Natural killer cell (primary cell): ENCODE results near the gene WDR87. TPM values are rescaled to one million over a fixed set of nuclear protein-coding genes. Genes with fewer than 3 reads are reported as not detected.
"Not testable (repeated sequence)": the region's sequence is repeated elsewhere in the genome, so short reads cannot be mapped to it uniquely, and the experiment has no call there.

ENCODE experiments used
- ATAC-seq, 3 donors: fragments of 150-1000 bp in 2 of 3; fragments of 200-7000 bp in 1 of 3; cut with Tn5 transposase; 1 replicate in 1 of 3; 2 replicates in 2 of 3; pipeline ENCODE4 v1.10.0; 2021; ENCODE audit warnings: mild to moderate bottlenecking in 2 of 3, moderate library complexity in 2 of 3
- DNase-seq, 2 donors: peaks; one replicate each; pipeline versions ENCODE4 v3.0.0 to v3.0.0-alpha.2; 2013 to 2021; ENCODE audit warnings: mixed read lengths in 1 of 2
- H3K27ac ChIP-seq: one replicate; pipeline ENCODE4 v1.5.1; 2013; ENCODE audit warnings: mild to moderate bottlenecking, low read length
- H3K27me3 ChIP-seq: one replicate; pipeline ENCODE4 v1.6.1; 2013; ENCODE audit warnings: low read length; ENCODE audit not compliant: control insufficient read depth, insufficient read depth
- H3K36me3 ChIP-seq: one replicate; pipeline ENCODE4 v1.6.1; 2013; ENCODE audit warnings: low read length; ENCODE audit not compliant: control insufficient read depth, insufficient read depth
- H3K4me1 ChIP-seq: one replicate; pipeline ENCODE4 v1.6.1; 2013; ENCODE audit warnings: low read length; ENCODE audit not compliant: control insufficient read depth, insufficient read depth
- H3K4me3 ChIP-seq: one replicate; pipeline ENCODE4 v1.5.1; 2013; ENCODE audit warnings: low read length
- H3K9me3 ChIP-seq: one replicate; pipeline ENCODE4 v1.6.1; 2013; ENCODE audit warnings: low read length; ENCODE audit not compliant: control insufficient read depth, insufficient read depth
- H3K27ac Mint-ChIP-seq, 2 donors: one replicate each; pipeline ENCODE4 v1.8.0; 2022; ENCODE audit warnings: mild to moderate bottlenecking in 2 of 2, mixed read lengths in 2 of 2, moderate library complexity in 1 of 2
- H3K27me3 Mint-ChIP-seq, 2 donors: one replicate each; pipeline ENCODE4 v1.8.0; 2022; ENCODE audit warnings: low read depth in 2 of 2, mixed read lengths in 2 of 2
- H3K36me3 Mint-ChIP-seq: one replicate; pipeline ENCODE4 v1.8.0; 2022; ENCODE audit warnings: mixed read lengths
- H3K4me1 Mint-ChIP-seq, 2 donors: one replicate each; pipeline ENCODE4 v1.8.0; 2022; ENCODE audit warnings: mixed read lengths in 2 of 2
- H3K4me3 Mint-ChIP-seq: one replicate; pipeline ENCODE4 v1.8.0; 2022; ENCODE audit warnings: mild to moderate bottlenecking, moderate library complexity, mixed read lengths
- H3K9me3 Mint-ChIP-seq, 2 donors: one replicate each; pipeline ENCODE4 v1.8.0; 2022; ENCODE audit warnings: mixed read lengths in 2 of 2
- WGBS: methylation state at CpG from one replicate; pipeline ENCODE4 v1.1.7; 2013; ENCODE audit warnings: missing lambda C conversion rate; ENCODE audit not compliant: insufficient coverage; 5-methylcytosine and 5-hydroxymethylcytosine counted together
- intact Hi-C: fragments of 100-400 bp; cut with micrococcal nuclease; formaldehyde crosslinking; loops from one replicate; pipeline ENCODE4 v1.14.2; 2022
- total RNA-seq, 4 donors: library from RNA; stranded (reverse); fragments of 120-200 nt in 1 of 4; gene quantifications; one replicate each; pipeline versions ENCODE4 v1.2.3 to v1.2.4, GENCODE V29; 2013 to 2022
- TF ChIP-seq, protein P1 (sequence below): fragments of 200-600 bp; IDR thresholded peaks from one replicate; pipeline ENCODE4 v1.8.0; 2022; ENCODE audit warnings: antibody characterized with exemption

Gene WDR87
- total RNA-seq, 3 donors from 2014 or later (not counting 1 experiment from before 2014, with no cell fraction given), result not detected

DNA sequence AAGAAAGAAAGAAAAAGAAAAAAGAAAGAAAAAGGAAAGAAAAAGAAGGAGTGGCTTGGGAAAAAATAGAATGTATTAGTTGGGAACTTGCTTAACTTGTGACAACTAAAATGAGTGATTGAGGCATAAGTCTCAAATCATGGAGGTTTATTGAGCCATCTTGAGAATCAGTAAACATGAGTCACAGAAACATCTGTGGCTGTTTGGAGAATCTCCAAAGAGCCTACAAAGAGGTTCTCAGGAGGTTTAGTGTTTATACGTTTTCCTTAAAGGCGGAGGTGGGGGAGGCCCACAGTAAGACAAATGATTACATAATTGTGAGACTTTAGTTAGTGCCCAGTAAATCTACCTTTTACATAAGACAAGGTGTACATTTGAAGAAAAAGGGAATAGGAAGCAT lies 38.6 kb downstream of the WDR87 start:
- intact Hi-C loops, result no loop called here

DNA sequence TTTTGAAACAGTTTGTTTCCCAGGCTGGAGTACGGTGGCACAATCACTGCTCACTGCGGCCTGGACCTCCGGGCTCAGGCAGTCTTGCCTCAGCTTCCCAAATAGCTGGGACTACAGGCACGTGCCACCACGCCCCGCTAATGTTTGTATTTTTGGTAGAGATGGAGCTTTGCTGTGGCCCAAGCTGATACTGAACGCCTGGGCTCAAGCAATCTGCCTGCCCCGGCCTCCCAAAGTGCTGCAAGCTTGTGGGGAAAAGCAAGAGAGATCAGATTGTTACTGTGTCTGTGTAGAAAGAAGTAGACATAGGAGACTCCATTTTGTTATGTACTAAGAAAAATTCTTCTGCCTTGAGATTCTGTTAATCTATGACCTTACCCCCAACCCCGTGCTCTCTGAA lies 40.5 kb downstream of the WDR87 start:
- H3K36me3 Mint-ChIP-seq, H3K27me3 ChIP-seq, H3K4me3 Mint-ChIP-seq, H3K4me1 Mint-ChIP-seq, DNase-seq, H3K27ac ChIP-seq, H3K27me3 Mint-ChIP-seq, H3K36me3 ChIP-seq, ATAC-seq, intact Hi-C loops, H3K27ac Mint-ChIP-seq, H3K4me3 ChIP-seq, H3K4me1 ChIP-seq, H3K9me3 Mint-ChIP-seq, H3K9me3 ChIP-seq: not testable (repeated sequence)
- 87% methylated on average over 8 of the region's 9 CpGs for WGBS

More for the DNA sequence above, 38.6 kb downstream of the WDR87 start:
- Histone ChIP-seq H3K4me3 (no peak overlapping the region), H3K36me3 (no peaks in the 10 kb centered on the region), H3K27ac (no peak overlapping the region), H3K4me1 (no peaks in the 10 kb centered on the region), H3K9me3 (no peaks in the 10 kb centered on the region), H3K27me3 (peaks cover 2% of the 10 kb centered on the region)
- Mint-ChIP-seq H3K27ac (no peak overlapping the region), H3K9me3 (no peaks in the 10 kb centered on the region), H3K36me3 (no peaks in the 10 kb centered on the region), H3K4me3 (no peak overlapping the region), H3K4me1 (no peaks in the 10 kb centered on the region), H3K27me3 (peaks cover 0 to 10% of the 10 kb centered on the region in 2 donors)
- WGBS, result 100% methylated on average over 2 of the region's 2 CpGs
- TF ChIP-seq, protein P1, sequence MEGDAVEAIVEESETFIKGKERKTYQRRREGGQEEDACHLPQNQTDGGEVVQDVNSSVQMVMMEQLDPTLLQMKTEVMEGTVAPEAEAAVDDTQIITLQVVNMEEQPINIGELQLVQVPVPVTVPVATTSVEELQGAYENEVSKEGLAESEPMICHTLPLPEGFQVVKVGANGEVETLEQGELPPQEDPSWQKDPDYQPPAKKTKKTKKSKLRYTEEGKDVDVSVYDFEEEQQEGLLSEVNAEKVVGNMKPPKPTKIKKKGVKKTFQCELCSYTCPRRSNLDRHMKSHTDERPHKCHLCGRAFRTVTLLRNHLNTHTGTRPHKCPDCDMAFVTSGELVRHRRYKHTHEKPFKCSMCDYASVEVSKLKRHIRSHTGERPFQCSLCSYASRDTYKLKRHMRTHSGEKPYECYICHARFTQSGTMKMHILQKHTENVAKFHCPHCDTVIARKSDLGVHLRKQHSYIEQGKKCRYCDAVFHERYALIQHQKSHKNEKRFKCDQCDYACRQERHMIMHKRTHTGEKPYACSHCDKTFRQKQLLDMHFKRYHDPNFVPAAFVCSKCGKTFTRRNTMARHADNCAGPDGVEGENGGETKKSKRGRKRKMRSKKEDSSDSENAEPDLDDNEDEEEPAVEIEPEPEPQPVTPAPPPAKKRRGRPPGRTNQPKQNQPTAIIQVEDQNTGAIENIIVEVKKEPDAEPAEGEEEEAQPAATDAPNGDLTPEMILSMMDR, result no peak
- DNase-seq (no peak), ATAC-seq (no peak)

DNA sequence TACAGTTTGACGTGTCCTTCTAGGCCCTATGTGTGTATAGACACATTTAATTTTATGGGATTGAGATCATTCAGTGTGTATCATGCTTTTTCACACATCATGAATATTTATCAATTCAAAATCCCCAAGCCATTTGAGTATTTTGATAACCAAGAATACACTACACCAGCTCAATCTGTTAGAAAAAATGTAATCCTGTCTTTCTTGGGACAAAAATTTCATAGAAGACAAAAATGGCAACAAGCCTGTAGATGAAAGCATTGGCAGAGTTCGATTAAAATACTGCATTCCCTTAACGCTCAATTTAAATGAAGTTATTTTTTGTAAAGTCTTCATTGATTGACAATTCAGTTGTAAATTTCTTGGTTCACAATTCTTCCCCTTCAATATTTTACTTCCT lies 41.9 kb downstream of the WDR87 start:
- intact Hi-C loops, result no loop called here
- no peak for DNase-seq
- H3K27me3 ChIP-seq, result peaks cover 2% of the 10 kb centered on the region
- Mint-ChIP-seq H3K4me3 (no peak overlapping the region), H3K27ac (no peak overlapping the region), H3K36me3 (no peaks in the 10 kb centered on the region), H3K4me1 (no peaks in the 10 kb centered on the region), H3K27me3 (peaks cover 0 to 6% of the 10 kb centered on the region in 2 donors), H3K9me3 (no peaks in the 10 kb centered on the region)
- ATAC-seq, result no peak
- H3K36me3 ChIP-seq, result no peaks in the 10 kb centered on the region
- no peak overlapping the region for H3K4me3 ChIP-seq
- no peak overlapping the region for H3K27ac ChIP-seq
- H3K9me3 ChIP-seq, result no peaks in the 10 kb centered on the region
- H3K4me1 ChIP-seq, result no peaks in the 10 kb centered on the region
- TF ChIP-seq, protein P1, result no peak
- 87% methylated on average over 2 of the region's 3 CpGs for WGBS

DNA sequence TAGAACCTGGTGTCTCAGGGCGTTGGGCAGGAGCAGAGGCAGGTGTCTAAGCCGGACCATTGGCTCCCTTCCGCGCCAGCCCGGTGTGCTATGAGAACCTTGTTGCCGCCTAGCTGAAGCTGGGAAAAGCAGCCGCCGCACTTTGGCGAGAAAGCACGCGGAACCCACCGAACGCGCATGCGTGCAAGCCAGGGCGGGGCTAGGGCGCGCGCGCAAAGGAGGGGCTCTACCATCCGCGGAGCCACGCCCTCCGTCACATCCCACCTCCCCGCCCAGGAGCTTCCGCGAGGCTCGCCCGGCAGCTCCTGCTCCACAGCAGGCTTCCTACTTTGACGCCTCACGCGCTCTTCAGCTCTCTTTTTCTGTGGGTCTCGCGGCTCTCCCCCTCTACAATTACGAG lies 51.3 kb downstream of the WDR87 start:
- Mint-ChIP-seq H3K4me1 (no peaks in the 10 kb centered on the region), H3K27me3 (no peaks in the 10 kb centered on the region), H3K9me3 (no peaks in the 10 kb centered on the region), H3K36me3 (no peaks in the 10 kb centered on the region), H3K27ac (no peak overlapping the region), H3K4me3 (no peak overlapping the region)
- ATAC-seq (no peak), DNase-seq (no peak)
- WGBS, result 20% methylated on average over 35 of the region's 35 CpGs
- TF ChIP-seq, protein P1, result no peak
- Histone ChIP-seq H3K36me3 (no peaks in the 10 kb centered on the region), H3K27ac (no peak overlapping the region), H3K9me3 (peaks cover 17% of the 10 kb centered on the region), H3K4me1 (peaks cover 7% of the 10 kb centered on the region), H3K4me3 (no peak overlapping the region), H3K27me3 (no peaks in the 10 kb centered on the region)
- intact Hi-C loops, result no loop called here
